GDM1 (cell line): ENCODE measurements around the gene FNDC10.

Source experiments
- DNase-seq: peaks from one replicate; lab custom pipeline; 2025; lab: John Stamatoyannopoulos, UW

The FNDC10 gene

GRCh38 chr1:1627829-1628753, 28.2 kb upstream of the FNDC10 start:
- no peak for DNase-seq

GRCh38 chr1:1627261-1627828, 27.4 kb upstream of the FNDC10 start:
- DNase-seq: no peak

GRCh38 chr1:1626207-1627141, 26.5 kb upstream of the FNDC10 start:
- DNase-seq: no peak

GRCh38 chr1:1625824-1626206, 25.9 kb upstream of the FNDC10 start:
- no peak for DNase-seq

- no peak for DNase-seq
Observed at GRCh38 chr1:1625404-1625775, 25.5 kb upstream of the FNDC10 start.

GRCh38 chr1:1624443-1625403, 24.8 kb upstream of the FNDC10 start:
- no peak for DNase-seq

DNA sequence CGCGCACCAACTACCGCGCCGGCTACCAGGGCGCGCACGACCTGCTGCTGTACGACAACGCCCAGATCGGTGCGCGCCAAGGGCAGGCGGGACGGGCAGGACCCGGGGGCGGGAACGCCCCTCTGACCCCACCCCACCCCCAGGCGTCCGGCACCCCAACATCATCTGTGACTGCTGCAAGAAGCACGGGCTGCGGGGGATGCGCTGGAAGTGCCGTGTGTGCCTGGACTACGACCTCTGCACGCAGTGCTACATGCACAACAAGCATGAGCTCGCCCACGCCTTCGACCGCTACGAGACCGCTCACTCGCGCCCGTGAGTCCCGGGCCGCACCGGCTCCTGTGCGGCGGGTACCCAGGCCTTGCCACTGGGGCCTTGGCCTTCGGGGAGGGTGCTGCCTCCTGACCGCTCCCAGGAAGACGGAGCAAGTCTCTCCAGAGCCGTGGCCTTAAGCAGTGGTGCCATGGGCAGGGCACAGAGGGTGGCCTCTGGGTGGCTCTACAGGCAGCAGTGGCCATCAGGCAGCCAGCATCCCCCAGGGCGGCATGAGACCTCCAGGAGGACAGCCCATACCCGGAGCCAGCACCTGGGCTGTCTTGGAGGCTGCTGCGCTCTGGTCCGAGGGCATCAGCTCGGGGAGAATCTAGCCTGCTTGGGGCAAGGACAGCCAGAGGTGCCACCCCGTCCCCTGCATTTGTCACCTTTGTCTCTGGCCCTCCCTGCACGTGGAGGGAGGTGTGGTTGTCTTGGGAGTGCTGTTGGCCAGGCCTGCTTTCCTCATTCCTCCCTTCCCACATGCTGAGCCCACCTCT, 23.9 kb upstream of the FNDC10 start:
- DNase-seq: no peak

DNA sequence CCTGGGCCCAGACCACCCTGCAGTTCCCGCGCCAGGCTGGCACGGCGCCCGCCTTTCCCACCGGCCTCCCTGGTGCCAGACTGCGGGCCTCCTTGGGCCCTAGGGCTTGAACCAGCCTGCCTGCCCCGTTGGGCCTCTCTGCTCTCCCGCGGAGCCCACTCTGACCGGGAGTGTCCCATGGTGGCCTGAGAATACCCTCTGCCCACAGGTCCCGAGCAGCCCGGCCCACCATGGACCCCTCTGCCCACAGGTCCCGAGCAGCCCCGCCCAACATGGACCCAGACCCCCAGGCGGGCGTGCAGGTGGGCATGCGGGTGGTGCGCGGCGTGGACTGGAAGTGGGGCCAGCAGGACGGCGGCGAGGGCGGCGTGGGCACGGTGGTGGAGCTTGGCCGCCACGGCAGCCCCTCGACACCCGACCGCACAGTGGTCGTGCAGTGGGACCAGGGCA, 23.3 kb upstream of the FNDC10 start:
- no peak for DNase-seq

DNA sequence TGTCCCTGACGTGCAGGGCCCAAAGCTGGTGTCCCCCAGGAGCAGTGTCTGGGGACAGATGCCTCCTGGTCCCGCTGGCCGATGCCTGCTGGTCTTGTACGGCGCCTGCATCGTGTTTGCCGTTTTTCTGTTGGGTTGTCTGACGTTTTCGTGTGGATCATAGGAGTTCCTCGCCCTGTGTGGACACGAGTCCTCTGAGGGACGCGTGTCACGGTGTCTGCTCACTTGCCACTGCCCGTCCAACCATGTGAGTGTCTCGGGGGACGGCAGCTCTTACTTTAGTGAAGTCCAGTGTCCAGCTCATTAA, 22.8 kb upstream of the FNDC10 start:
- no peak for DNase-seq

DNA sequence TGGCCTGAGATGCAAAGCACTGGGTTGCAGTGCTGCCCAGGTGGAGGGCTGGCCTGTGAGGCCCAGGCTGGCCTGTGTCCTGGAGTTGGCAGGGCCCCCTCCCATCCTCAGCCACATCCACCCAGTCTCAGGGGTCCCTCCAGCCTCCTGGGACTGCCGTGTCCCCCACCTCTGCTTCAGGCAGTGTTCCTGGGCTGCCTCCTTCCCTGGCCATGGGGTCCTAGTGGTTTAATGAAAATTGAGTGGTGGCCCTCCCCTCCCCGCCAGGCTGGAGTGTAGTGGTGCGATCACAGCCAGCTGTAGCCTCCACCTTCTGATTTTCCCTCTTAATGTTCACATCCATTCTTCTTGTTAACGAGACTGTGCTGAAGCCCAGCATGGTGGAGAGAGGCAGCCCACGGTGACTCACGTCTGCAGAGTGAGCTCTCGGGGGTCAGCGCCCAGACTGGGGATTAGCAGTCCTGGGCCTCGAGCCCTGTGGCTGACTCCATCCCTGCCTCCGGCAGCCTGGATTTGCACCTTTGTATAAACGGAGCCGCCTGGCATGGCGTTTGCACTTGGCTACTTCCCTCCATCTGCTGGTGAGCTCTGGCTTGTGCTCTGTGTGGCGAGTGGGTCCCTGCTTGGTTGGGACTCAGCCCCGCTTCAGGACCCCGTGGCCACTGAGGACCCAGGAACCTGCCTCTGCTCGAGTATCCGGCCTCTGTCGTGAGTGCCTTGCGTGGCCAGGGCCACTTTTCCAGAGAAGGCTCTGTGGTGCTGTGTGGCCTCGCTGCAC, 22.3 kb upstream of the FNDC10 start:
- DNase-seq: no peak

GRCh38 chr1:1621173-1622009, 21.5 kb upstream of the FNDC10 start:
- DNase-seq: no peak

- no peak for DNase-seq
Observed at GRCh38 chr1:1620433-1621139, 20.7 kb upstream of the FNDC10 start.

- no peak for DNase-seq
Observed at GRCh38 chr1:1619917-1620361, 20.0 kb upstream of the FNDC10 start.

DNA sequence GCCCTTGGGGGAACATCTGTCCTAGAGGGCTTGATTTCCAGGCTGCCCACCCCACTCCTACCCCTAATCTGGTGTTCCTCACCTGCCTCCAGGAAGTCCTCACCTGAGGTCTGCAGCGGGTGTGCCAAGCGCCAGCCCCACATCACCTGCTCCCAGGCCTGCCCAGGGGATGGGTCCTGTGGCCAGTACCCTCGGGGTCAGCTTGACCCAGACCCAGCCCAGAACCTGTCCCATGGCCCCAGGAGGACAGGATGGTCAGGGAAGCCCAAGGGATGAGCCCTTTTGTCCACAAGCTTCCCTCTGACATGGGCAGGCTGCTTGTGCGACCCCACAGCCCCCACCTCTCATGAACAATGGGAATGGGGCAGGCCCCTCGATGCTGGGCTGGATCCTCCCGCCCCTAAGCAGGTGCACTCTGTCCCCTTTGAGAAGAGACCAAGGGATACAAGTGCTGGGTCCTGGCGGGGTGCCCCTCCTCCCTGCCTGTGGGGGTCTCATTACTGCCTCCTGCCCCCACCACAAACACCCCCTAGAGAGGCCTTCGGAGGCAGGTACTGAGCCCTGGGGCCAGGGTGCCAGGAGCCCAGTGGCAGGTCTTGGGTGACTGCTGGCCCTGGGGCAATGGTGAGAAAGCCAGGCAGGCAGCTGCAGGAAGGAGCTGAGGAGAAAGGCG, 18.6 kb upstream of the FNDC10 start:
- no peak for DNase-seq

DNA sequence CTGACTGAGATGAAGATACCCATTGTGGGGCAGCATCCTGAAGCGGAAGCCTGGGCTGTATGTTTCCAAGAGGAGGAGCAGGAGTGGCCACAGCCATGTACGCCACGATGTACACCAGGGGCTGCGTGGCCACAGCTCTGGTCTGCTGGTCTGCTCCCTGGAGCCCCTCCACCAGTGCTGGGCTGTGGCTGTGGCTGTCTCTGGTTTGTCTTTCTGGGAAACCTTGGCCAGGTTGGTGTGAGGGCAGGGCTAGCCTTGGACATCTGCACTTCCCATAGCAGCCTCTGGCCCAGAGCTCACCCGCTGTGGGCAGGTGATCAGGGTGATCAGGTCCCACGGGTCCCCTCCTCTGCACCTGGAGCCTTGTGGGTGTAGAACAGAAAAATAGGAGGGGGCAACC, 18.0 kb upstream of the FNDC10 start:
- DNase-seq: no peak

DNA sequence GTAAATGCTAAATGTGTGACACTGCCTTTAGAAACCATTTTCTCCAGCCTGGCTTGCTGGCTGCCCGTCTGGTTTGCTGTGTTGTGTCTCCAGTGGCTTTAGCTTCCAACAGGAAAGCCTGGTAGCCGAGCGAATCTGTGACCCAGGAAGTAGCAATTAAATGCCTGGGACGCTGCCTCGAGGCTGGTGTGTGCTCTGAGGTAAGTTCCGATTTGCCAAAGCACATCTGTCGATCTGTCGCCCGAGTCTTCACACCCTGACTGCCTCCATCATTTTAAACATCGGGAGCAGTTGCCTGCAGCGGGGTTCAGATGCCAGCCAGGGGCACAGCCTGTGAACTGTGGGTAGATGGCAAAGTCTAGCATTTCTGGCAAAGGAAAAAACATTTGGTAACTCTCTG, 17.6 kb upstream of the FNDC10 start:
- no peak for DNase-seq

- DNase-seq: no peak
Observed at GRCh38 chr1:1616838-1617237, 16.9 kb upstream of the FNDC10 start.
